Activated T-cell treated with anti-CD3 and anti-CD28 coated beads, Interleukin-2, amount 50 U/mL, for 4 hours (primary cell): ENCODE results near the gene FRAT2. TPM values are rescaled to one million over a fixed set of nuclear protein-coding genes. Genes with fewer than 3 reads are reported as not detected.

Source experiments
- ATAC-seq, 2 donors: fragments of 200-7000 bp; cut with Tn5 transposase; one replicate each; pipeline ENCODE4 v1.10.0; 2021
- DNase-seq: peaks from one replicate; pipeline ENCODE4 v3.0.0-alpha.2; 2020
- H3K27me3 Mint-ChIP-seq: one replicate; pipeline ENCODE4 v1.8.0; 2021; ENCODE audit warnings: low read depth, mixed read lengths
- H3K36me3 Mint-ChIP-seq: one replicate; pipeline ENCODE4 v1.8.0; 2022; ENCODE audit warnings: mixed read lengths; ENCODE audit not compliant: insufficient read depth
- H3K4me1 Mint-ChIP-seq: one replicate; pipeline ENCODE4 v1.8.0; 2021; ENCODE audit warnings: low read depth, mixed read lengths
- H3K4me3 Mint-ChIP-seq: one replicate; pipeline ENCODE4 v1.8.0; 2021; ENCODE audit warnings: mild to moderate bottlenecking, moderate library complexity, mixed read lengths
- H3K9me3 Mint-ChIP-seq: one replicate; pipeline ENCODE4 v1.8.0; 2021; ENCODE audit warnings: mixed read lengths
- total RNA-seq, 3 donors: library from RNA; stranded (reverse); gene quantifications; one replicate each; pipeline ENCODE4 v1.2.1, GENCODE V29; 2021

Gene FRAT2
- total RNA-seq, 3 donors from 2014 or later, result 9.9 to 11.7 (median 11.4) TPM

- DNase-seq (no peak), ATAC-seq (no peak)
- Mint-ChIP-seq H3K9me3 (no peaks in the 10 kb centered on the region), H3K4me3 (no peak overlapping the region), H3K4me1 (peaks cover 10% of the 10 kb centered on the region), H3K36me3 (peaks cover 3% of the 10 kb centered on the region), H3K27me3 (peaks cover 4% of the 10 kb centered on the region)
These were observed 3.5 kb upstream of the FRAT2 start for GRCh38 chr10:97338041-97338440.

GRCh38 chr10:97336942-97337831 is 2.7 kb upstream of the FRAT2 start:
- no peak for DNase-seq
- no peak overlapping the region for H3K4me3 Mint-ChIP-seq
- H3K4me1 Mint-ChIP-seq, result peaks cover 19% of the 10 kb centered on the region
- no peaks in the 10 kb centered on the region for H3K9me3 Mint-ChIP-seq
- no peaks in the 10 kb centered on the region for H3K27me3 Mint-ChIP-seq
- H3K36me3 Mint-ChIP-seq, result peaks cover 3% of the 10 kb centered on the region
- no peak for ATAC-seq

- no peak for DNase-seq
- Mint-ChIP-seq H3K27me3 (no peaks in the 10 kb centered on the region), H3K36me3 (peaks cover 3% of the 10 kb centered on the region), H3K9me3 (no peaks in the 10 kb centered on the region), H3K4me3 (no peak overlapping the region), H3K4me1 (peaks cover 24% of the 10 kb centered on the region)
- no peak for ATAC-seq
These were observed 1.9 kb upstream of the FRAT2 start for GRCh38 chr10:97336446-97336845.

- Mint-ChIP-seq H3K27me3 (no peaks in the 10 kb centered on the region), H3K4me3 (peak overlapping the region; percentile 61), H3K36me3 (peaks cover 6% of the 10 kb centered on the region), H3K9me3 (no peaks in the 10 kb centered on the region), H3K4me1 (peaks cover 28% of the 10 kb centered on the region)
- DNase-seq (no peak), ATAC-seq (no peak)
These were observed 1.5 kb upstream of the FRAT2 start for GRCh38 chr10:97336006-97336405.

- no peak for ATAC-seq
- H3K36me3 Mint-ChIP-seq, result peaks cover 6% of the 10 kb centered on the region
- H3K27me3 Mint-ChIP-seq, result no peaks in the 10 kb centered on the region
- no peak for DNase-seq
- peak overlapping the region; percentile 61 for H3K4me3 Mint-ChIP-seq
- H3K4me1 Mint-ChIP-seq, result peaks cover 33% of the 10 kb centered on the region
- no peaks in the 10 kb centered on the region for H3K9me3 Mint-ChIP-seq
These were observed 675 bp upstream of the FRAT2 start for GRCh38 chr10:97335188-97335619.

- Mint-ChIP-seq H3K9me3 (no peaks in the 10 kb centered on the region), H3K4me1 (peaks cover 43% of the 10 kb centered on the region), H3K36me3 (peaks cover 11% of the 10 kb centered on the region), H3K27me3 (no peaks in the 10 kb centered on the region), H3K4me3 (peak overlapping the region; percentile 89)
- peak; percentile 39 to 47 for ATAC-seq
- peak; percentile 10 for DNase-seq
These were observed 744 bp downstream of the FRAT2 start for GRCh38 chr10:97333601-97334369.

- no peaks in the 10 kb centered on the region for H3K9me3 Mint-ChIP-seq
- ATAC-seq (peak in 1 of 2 donors; percentile 3), DNase-seq (no peak)
- H3K27me3 Mint-ChIP-seq, result no peaks in the 10 kb centered on the region
- peak overlapping the region; percentile 89 for H3K4me3 Mint-ChIP-seq
- peaks cover 47% of the 10 kb centered on the region for H3K4me1 Mint-ChIP-seq
- peaks cover 13% of the 10 kb centered on the region for H3K36me3 Mint-ChIP-seq
These were observed 1.3 kb downstream of the FRAT2 start for GRCh38 chr10:97333351-97333600.

GRCh38 chr10:97332591-97333350 is 1.8 kb downstream of the FRAT2 start:
- H3K36me3 Mint-ChIP-seq, result peaks cover 16% of the 10 kb centered on the region
- no peak for DNase-seq
- peaks cover 51% of the 10 kb centered on the region for H3K4me1 Mint-ChIP-seq
- H3K9me3 Mint-ChIP-seq, result no peaks in the 10 kb centered on the region
- H3K27me3 Mint-ChIP-seq, result no peaks in the 10 kb centered on the region
- no peak for ATAC-seq
- H3K4me3 Mint-ChIP-seq, result peak overlapping the region; percentile 89

- Mint-ChIP-seq H3K9me3 (no peaks in the 10 kb centered on the region), H3K4me3 (peak overlapping the region; percentile 69), H3K36me3 (peaks cover 16% of the 10 kb centered on the region), H3K27me3 (no peaks in the 10 kb centered on the region), H3K4me1 (peaks cover 64% of the 10 kb centered on the region)
- DNase-seq (no peak), ATAC-seq (no peak)
These were observed 3.3 kb downstream of the FRAT2 start for GRCh38 chr10:97331153-97331703.

- Mint-ChIP-seq H3K27me3 (no peaks in the 10 kb centered on the region), H3K4me3 (no peak overlapping the region), H3K4me1 (peaks cover 60% of the 10 kb centered on the region), H3K36me3 (peaks cover 16% of the 10 kb centered on the region), H3K9me3 (no peaks in the 10 kb centered on the region)
- DNase-seq, result no peak
- no peak for ATAC-seq
These were observed 4.8 kb downstream of the FRAT2 start for GRCh38 chr10:97329766-97330165.

- peaks cover 16% of the 10 kb centered on the region for H3K36me3 Mint-ChIP-seq
- no peak for DNase-seq
- peaks cover 60% of the 10 kb centered on the region for H3K4me1 Mint-ChIP-seq
- no peak overlapping the region for H3K4me3 Mint-ChIP-seq
- H3K27me3 Mint-ChIP-seq, result no peaks in the 10 kb centered on the region
- no peaks in the 10 kb centered on the region for H3K9me3 Mint-ChIP-seq
- ATAC-seq, result peak; percentile 51 to 58
These were observed 5.7 kb downstream of the FRAT2 start for GRCh38 chr10:97328646-97329453.

- no peak overlapping the region for H3K4me3 Mint-ChIP-seq
- H3K36me3 Mint-ChIP-seq, result peaks cover 14% of the 10 kb centered on the region
- H3K9me3 Mint-ChIP-seq, result no peaks in the 10 kb centered on the region
- no peak for DNase-seq
- peak in 1 of 2 donors; percentile 24 for ATAC-seq
- H3K27me3 Mint-ChIP-seq, result no peaks in the 10 kb centered on the region
- peaks cover 50% of the 10 kb centered on the region for H3K4me1 Mint-ChIP-seq
These were observed 6.9 kb downstream of the FRAT2 start for GRCh38 chr10:97327348-97328294.

- Mint-ChIP-seq H3K36me3 (peaks cover 10% of the 10 kb centered on the region), H3K9me3 (no peaks in the 10 kb centered on the region), H3K4me3 (no peak overlapping the region), H3K4me1 (peaks cover 50% of the 10 kb centered on the region), H3K27me3 (no peaks in the 10 kb centered on the region)
- DNase-seq (no peak), ATAC-seq (no peak)
These were observed 8.8 kb downstream of the FRAT2 start for GRCh38 chr10:97325754-97326153.
